ENCODE measurements around the gene ZNF445. TPM values are rescaled to one million over a fixed set of nuclear protein-coding genes. Genes with fewer than 3 reads are reported as not detected.

The ZNF445 gene
- total RNA-seq, 1 experiment from 2014 or later = 15.9 TPM

DNA sequence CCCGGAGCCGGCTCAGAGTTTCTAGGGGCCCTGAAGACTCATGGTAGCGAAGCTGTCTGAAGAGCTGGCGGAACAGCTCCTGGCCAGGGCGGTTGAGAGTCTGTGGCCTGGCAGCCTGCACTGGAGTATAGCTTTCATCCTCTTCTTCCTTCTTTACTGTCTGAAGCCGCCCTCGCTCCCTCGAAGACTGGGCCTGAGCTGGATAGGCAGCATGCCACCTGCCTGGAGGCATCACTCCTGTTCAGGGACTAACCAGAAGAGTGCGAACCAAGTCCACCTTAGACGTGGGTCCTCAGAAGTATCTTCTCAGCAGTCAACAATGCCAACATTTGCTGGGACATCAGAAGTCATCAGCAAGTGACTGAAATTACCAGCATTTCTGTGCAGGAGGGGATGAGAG is 22.2 kb downstream of the ZNF445 start:
- no peaks in the 10 kb centered on the region for H3K27me3 ChIP-seq (ENCODE audit: insufficient read depth, low read depth)
- H3K4me3 ChIP-seq = no peak overlapping the region
- ChIA-PET POLR2A (ENCODE audit: unreplicated experiment) (no interaction called here), CTCF (no interaction called here)
- BruUV-seq (replicated peaks) = no TSS peak
- H3K9me3 ChIP-seq (ENCODE audit: insufficient read depth, low read depth) = no peaks in the 10 kb centered on the region
- no peak overlapping the region for H3K4me2 ChIP-seq
- H3K36me3 ChIP-seq (ENCODE audit: low read depth) = no peaks in the 10 kb centered on the region
- no peak for TF ChIP-seq EZH2 (IDR thresholded peaks at IDR 0.05; ENCODE audit: low read depth)
- TF ChIP-seq, protein P1, sequence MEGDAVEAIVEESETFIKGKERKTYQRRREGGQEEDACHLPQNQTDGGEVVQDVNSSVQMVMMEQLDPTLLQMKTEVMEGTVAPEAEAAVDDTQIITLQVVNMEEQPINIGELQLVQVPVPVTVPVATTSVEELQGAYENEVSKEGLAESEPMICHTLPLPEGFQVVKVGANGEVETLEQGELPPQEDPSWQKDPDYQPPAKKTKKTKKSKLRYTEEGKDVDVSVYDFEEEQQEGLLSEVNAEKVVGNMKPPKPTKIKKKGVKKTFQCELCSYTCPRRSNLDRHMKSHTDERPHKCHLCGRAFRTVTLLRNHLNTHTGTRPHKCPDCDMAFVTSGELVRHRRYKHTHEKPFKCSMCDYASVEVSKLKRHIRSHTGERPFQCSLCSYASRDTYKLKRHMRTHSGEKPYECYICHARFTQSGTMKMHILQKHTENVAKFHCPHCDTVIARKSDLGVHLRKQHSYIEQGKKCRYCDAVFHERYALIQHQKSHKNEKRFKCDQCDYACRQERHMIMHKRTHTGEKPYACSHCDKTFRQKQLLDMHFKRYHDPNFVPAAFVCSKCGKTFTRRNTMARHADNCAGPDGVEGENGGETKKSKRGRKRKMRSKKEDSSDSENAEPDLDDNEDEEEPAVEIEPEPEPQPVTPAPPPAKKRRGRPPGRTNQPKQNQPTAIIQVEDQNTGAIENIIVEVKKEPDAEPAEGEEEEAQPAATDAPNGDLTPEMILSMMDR (conservative IDR thresholded peaks at IDR 0.05) = no peak
- H3K27ac ChIP-seq = no peak overlapping the region
- H3K4me1 ChIP-seq (replicated peaks; ENCODE audit: insufficient read depth) = no peaks in the 10 kb centered on the region
- intact Hi-C loops (cut with micrococcal nuclease; ENCODE audit: unreplicated experiment) = no loop called here
- no peaks in the 10 kb centered on the region for H3K79me2 ChIP-seq (ENCODE audit: low read depth)
- no peaks in the 10 kb centered on the region for H3K9me2 ChIP-seq (ENCODE audit: insufficient read depth)
- H4K20me1 ChIP-seq (ENCODE audit: insufficient read depth) = no peaks in the 10 kb centered on the region
- no peaks in the 10 kb centered on the region for H3F3A ChIP-seq (ENCODE audit: insufficient read depth, low read depth)
- H2AFZ ChIP-seq = no peak overlapping the region
- no peak for DNase-seq

DNA sequence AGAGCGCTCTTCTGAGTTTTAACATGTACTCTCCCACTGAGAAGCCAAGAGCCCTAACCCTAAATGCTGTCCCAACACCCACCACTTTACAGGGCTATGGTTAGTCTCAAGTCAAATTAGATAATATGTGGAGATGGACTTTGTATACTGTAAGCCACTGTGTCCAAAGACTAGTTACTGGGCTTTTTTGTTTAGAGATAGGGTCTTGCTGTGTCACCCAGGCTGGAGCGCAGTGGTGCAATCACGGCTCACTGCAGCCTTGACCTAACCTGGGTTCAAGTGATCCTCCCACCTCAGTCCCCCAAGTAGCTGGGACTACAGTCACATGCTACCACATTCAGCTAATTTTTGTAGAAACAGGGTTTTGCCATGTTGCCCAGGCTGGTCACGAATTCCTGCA is 23.2 kb downstream of the ZNF445 start:
- H3K36me3 ChIP-seq (ENCODE audit: low read depth) = 0 out of 2 replicates have a peak, but pooled peaks cover 5% of the 10 kb centered on the region
- POLR2A ChIA-PET (ENCODE audit: unreplicated experiment) = no interaction called here
- no TSS peak for BruUV-seq (replicated peaks)

DNA sequence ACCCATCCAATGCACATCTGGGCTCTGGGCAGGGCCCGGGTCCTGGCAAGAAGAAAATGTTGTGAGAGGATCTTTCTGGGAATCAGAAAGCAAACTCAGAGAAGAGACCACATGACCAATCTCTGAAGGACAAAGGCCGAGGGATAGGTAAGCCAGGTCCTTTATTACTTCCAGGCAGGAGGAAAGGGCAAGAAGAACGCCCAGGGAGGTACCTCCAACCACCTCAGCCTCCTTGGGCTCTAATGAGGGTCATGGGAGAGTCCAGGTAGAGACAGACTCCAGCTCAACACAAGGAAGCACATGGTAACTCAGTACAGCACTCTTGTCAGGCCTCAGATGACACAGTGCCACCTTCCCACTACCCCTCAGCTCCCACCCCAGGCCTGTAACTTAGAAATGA is 26.0 kb downstream of the ZNF445 start:
- TF ChIP-seq, protein P1 (conservative IDR thresholded peaks at IDR 0.05) = no peak
- TF ChIP-seq EZH2 (IDR thresholded peaks at IDR 0.05; ENCODE audit: low read depth) = no peak
- no TSS peak for BruUV-seq (replicated peaks)
- H3K36me3 ChIP-seq (ENCODE audit: low read depth) = peaks cover 24% of the 10 kb centered on the region; the same call in 1 of the 2 replicates
- ChIA-PET CTCF (no interaction called here), POLR2A (ENCODE audit: unreplicated experiment) (interaction anchor here (0.7 kb wide), 1 partner anchor 26 kb away, joined by 6 read pairs; the partner anchor contains the start of gene ZNF445)
- no peaks in the 10 kb centered on the region for H4K20me1 ChIP-seq (ENCODE audit: insufficient read depth)
- no peak overlapping the region for H2AFZ ChIP-seq
- H3K27ac ChIP-seq = no peak overlapping the region
- no peak overlapping the region for H3K4me2 ChIP-seq
- H3K4me1 ChIP-seq (replicated peaks; ENCODE audit: insufficient read depth) = no peaks in the 10 kb centered on the region
- H3K9me3 ChIP-seq (ENCODE audit: insufficient read depth, low read depth) = no peaks in the 10 kb centered on the region
- no peak for DNase-seq
- no peaks in the 10 kb centered on the region for H3F3A ChIP-seq (ENCODE audit: insufficient read depth, low read depth)
- H3K9me2 ChIP-seq (ENCODE audit: insufficient read depth) = no peaks in the 10 kb centered on the region
- no peaks in the 10 kb centered on the region for H3K27me3 ChIP-seq (ENCODE audit: insufficient read depth, low read depth)
- H3K4me3 ChIP-seq = no peak overlapping the region
- no peaks in the 10 kb centered on the region for H3K79me2 ChIP-seq (ENCODE audit: low read depth)
- intact Hi-C loops (cut with micrococcal nuclease; ENCODE audit: unreplicated experiment) = no loop called here

More for the DNA sequence above, 23.2 kb downstream of the ZNF445 start:
- no peaks in the 10 kb centered on the region for H3F3A ChIP-seq (ENCODE audit: insufficient read depth, low read depth)
- H3K9me3 ChIP-seq (ENCODE audit: insufficient read depth, low read depth) = no peaks in the 10 kb centered on the region
- no peaks in the 10 kb centered on the region for H3K27me3 ChIP-seq (ENCODE audit: insufficient read depth, low read depth)
- H3K27ac ChIP-seq = no peak overlapping the region
- no peaks in the 10 kb centered on the region for H4K20me1 ChIP-seq (ENCODE audit: insufficient read depth)
- H3K4me1 ChIP-seq (replicated peaks; ENCODE audit: insufficient read depth) = no peaks in the 10 kb centered on the region
- no peaks in the 10 kb centered on the region for H3K9me2 ChIP-seq (ENCODE audit: insufficient read depth)
- H3K4me3 ChIP-seq = no peak overlapping the region
- no peak overlapping the region for H2AFZ ChIP-seq
- no peak for DNase-seq
- no peaks in the 10 kb centered on the region for H3K79me2 ChIP-seq (ENCODE audit: low read depth)
- intact Hi-C loops (cut with micrococcal nuclease; ENCODE audit: unreplicated experiment) = no loop called here
- TF ChIP-seq EZH2 (IDR thresholded peaks at IDR 0.05; ENCODE audit: low read depth) = no peak
- TF ChIP-seq, protein P1 (conservative IDR thresholded peaks at IDR 0.05) = no peak
- no peak overlapping the region for H3K4me2 ChIP-seq
- CTCF ChIA-PET = interaction anchor here (0.7 kb wide), 1 partner anchor 1177 kb away, joined by 4 read pairs; no protein-coding TSS in a partner anchor

Data from PC-9 (cell line).